Stimulated activated CD8-positive, alpha-beta memory T cell treated with anti-CD3 and anti-CD28 coated beads, Interleukin-12 subunit alpha, Interleukin-12 subunit beta, amount 100 ng/mL, for 24 hours (primary cell): ENCODE data around the gene LRP11.
"Not testable (repeated sequence)": the region's sequence is repeated elsewhere in the genome, so short reads cannot be mapped to it uniquely, and the experiment has no call there.

ENCODE experiments used
- DNase-seq: peaks from one replicate; pipeline ENCODE4 v3.0.0-alpha.2; 2020; ENCODE audit errors: extremely low read depth

LRP11 gene

GRCh38 chr6:149851461-149852110 lies 12.6 kb downstream of the LRP11 start:
- DNase-seq = no peak

- DNase-seq = not testable (repeated sequence)
These were observed 15.8 kb downstream of the LRP11 start for GRCh38 chr6:149848343-149848742.

- no peak for DNase-seq
These were observed 16.3 kb downstream of the LRP11 start for GRCh38 chr6:149847939-149848267.

DNA sequence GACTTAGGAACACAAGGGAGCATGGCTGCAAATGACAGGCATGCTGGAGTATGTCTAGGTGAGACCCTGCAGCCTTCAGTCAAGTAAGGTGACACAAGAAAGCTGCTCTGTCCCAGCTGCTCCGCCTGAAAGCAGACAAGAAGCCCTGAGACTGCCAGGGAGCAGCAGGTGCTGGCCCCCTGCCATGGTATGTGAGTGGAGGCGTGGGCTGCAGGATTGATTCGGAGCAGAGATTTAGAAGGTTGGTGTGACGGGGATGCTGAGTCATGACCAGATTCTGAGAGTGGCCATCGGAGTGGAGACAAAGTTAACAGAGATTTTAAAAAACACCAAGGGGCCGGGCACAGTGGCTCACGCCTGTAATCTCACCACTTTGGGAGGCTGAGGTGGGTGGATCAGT lies 17.8 kb downstream of the LRP11 start:
- DNase-seq = no peak

DNA sequence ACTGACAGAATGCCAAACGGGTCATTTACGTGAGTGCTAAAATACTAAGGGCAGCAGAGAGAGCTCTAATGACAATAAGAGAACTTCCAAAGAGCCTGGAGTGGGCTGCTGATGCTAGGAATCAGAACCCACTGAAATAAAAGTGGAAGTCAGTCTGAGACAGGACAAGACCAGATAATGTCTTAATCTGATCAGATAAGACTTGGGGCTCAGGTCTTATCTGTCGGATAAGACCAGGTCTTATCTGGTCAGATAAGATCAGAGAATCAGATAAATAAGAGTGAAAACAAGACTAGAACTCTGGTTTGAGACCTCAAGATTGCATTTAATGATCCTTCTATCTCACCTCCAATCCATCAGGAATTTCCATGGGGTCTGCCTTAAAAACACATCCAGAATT lies 18.6 kb downstream of the LRP11 start:
- no peak for DNase-seq

DNA sequence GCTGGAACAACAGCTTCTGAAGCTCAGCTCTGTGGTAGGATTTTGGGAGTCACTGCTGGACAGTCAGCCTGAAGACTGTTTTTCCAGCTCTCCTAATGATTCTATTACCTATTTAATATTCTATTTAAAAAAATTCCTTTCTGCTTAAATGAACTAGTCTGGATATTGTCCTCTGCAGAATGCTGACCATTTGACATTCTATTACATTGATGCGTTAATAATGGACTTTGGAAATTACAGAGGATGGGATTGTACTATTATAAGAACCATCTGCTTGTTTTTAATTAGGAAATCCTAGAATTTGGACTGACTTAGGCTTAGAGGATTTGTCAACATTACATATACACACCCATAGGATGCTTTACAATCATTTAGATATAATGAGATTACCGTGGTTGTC lies 19.7 kb downstream of the LRP11 start:
- DNase-seq = no peak

DNA sequence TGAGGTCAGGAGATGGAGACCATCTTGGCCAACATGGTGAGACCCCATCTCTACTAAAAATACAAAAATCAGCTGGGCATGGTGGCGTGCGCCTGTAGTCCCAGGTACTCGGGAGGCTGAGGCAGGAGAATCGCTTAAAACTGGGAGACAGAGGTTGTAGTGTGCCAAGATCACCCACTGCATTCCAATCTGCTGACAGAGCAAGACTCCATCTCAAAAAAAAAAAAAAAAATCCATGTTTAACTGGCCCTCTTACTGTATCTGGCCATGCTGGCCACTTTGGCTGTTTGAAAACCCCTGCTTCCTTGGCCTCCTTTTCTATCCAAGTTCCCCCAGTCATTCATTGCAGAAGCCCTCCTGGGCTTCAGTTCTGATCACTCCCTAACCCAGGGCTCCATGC lies 20.1 kb downstream of the LRP11 start:
- DNase-seq = not testable (repeated sequence)

GRCh38 chr6:149843051-149843633 lies 21.0 kb downstream of the LRP11 start:
- no peak for DNase-seq

DNA sequence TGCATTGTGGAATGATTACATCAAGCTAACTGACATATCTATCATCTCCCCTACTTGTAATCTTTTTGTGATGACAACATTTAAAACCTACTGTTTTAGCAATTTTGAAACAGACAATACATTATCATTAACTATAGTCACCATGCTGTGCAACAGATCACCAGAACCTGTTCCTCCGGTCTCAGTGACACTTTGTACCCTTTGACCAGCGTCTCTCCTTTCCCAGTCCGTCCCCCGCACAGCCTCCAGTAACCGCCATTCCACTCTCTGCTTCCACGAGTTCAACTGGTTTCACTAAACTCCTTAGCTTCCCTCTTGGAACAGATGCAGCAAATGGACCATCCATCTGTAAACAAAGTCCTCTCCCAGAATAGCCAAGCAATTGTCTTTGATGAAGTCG lies 21.8 kb downstream of the LRP11 start:
- no peak for DNase-seq

GRCh38 chr6:149840345-149841075 lies 23.6 kb downstream of the LRP11 start:
- DNase-seq = no peak

GRCh38 chr6:149834513-149835481 lies 29.4 kb downstream of the LRP11 start:
- DNase-seq = no peak

DNA sequence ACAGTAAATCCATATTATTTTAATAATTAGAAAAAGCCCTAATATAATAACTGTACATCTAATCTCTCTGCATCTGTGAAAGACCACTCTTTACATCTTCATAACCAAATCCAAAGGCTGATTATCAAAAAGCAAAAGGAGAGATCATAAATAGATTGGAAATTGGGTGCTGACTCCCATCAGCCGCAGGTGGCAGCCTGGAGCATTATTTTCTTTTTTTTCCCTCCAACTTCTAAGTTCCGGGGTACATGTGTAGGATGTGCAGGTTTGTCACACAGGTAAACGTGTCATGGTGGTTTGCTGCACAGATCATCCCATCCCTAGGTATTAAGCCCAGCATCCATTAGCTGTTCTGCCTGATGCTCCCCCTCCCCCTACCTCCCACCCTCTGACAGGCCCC lies 30.5 kb downstream of the LRP11 start:
- no peak for DNase-seq

- no peak for DNase-seq
These were observed 32.8 kb downstream of the LRP11 start for GRCh38 chr6:149831308-149831820.

DNA sequence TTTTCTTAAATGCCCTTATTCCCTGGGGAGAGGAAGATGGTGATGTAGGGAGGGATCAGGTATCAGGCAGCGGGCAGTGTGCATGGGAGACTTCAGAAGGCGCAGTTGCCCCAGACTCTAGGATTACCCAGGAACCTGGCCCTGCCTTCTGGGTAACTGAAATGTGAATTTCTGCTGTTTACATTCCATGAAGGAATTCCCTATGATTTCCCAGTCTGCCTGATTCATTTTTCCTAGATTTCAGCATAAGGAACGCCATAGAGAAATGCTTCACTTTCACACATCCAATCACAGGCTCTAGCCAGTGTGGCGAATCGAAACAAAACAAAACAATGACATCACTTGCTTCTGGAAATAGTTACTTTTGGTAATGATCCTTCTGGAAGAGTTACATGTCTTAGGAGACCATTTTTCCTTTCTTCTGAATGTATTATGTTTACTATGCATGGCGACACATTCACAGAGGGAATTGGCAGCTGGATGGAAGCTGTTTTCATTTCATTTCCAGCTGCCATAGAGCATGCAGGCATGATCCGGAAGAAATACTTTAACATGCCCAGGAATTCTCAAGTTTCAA lies 33.3 kb downstream of the LRP11 start:
- DNase-seq = no peak

DNA sequence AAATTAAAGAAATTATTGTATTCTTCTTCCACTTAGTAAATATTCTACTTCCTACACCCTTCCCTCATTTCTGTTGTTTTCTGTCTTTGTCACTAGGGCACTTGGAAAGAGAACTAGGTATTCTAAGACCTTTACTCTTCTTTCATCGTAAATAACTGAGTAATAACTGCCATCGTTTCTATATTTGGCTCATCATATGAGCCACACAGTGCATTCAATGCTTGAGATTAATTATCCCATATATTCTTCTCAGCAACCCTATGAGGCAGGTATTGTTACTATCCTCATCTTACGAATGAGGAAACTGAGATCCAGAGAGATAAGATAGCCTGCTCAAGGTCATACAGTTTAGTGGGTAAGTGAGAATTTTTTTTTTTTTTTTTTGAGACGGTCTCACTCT lies 38.9 kb downstream of the LRP11 start:
- DNase-seq = no peak

- DNase-seq = no peak
These were observed 41.1 kb downstream of the LRP11 start for GRCh38 chr6:149823013-149823412.

DNA sequence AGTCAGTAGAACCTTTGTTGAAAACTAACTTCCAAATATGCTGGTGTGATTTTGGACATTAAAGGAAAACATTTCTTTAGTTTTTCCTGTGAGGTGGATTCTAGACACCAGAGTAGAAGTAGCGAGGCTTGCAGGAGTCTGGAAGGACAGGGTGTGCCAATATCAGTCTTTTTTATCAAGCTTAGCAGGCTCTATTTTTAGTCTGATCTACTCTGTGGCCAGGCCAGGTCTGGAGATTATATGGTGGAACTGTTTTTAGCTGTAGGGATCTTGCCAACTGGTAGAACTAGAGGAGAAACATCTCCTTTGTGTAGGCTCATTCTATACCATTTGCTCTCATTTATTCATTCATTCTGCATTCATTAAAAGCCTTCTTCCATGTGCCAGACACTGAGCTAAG lies 42.7 kb downstream of the LRP11 start:
- DNase-seq = no peak

DNA sequence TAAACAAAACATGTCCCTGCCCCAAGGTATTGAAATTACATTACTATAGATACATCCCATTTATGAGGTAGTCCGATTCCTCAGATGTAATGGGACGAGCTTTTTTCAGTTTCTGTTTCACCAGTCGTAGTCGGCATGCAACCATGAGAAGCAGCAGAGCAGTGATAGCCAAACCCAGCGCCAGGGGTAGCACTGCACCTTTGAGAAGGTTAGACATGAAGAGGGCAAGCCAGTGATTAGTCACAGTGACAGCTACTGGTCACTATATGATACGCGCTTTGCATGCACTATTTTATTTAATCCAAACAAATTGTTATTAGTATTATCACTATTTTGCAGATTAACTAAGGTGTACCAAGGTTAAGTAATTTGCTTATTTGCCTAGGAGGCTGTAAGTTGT lies 43.7 kb downstream of the LRP11 start:
- no peak for DNase-seq

GRCh38 chr6:149815788-149816187 lies 48.4 kb downstream of the LRP11 start:
- DNase-seq = no peak

DNA sequence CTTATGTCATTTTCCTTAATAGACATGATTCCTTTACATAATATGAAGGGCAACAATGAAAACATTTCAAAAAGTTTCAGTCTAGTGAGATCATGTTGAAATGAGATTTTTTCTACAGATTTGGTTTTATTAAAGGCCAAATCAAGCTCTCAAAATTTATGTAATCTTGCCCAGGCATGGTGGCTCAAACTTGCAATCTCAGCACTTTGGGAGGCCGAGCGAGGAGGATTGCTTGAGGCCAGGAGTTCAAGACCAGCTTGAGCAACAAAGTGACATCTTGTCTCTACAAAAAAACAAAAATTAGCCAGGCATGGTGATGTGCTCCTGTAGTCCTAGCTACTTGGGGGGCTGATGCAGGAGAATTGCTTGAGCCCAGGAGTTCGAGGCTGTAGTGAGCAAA lies 50.8 kb downstream of the LRP11 start:
- no peak for DNase-seq

GRCh38 chr6:149809798-149810197 lies 54.4 kb downstream of the LRP11 start:
- no peak for DNase-seq

GRCh38 chr6:149806127-149806526 lies 58.0 kb downstream of the LRP11 start:
- no peak for DNase-seq
